NCI-H1105 treated with DMSO at 0.1 percent for 48 hours (cell line): ENCODE measurements around the gene WEE1.
"Not testable (repeated sequence)": the region's sequence is repeated elsewhere in the genome, so short reads cannot be mapped to it uniquely, and the experiment has no call there.

Source experiments
- DNase-seq: peaks from one replicate; lab custom pipeline; 2025; lab: John Stamatoyannopoulos, UW

WEE1 gene

DNA sequence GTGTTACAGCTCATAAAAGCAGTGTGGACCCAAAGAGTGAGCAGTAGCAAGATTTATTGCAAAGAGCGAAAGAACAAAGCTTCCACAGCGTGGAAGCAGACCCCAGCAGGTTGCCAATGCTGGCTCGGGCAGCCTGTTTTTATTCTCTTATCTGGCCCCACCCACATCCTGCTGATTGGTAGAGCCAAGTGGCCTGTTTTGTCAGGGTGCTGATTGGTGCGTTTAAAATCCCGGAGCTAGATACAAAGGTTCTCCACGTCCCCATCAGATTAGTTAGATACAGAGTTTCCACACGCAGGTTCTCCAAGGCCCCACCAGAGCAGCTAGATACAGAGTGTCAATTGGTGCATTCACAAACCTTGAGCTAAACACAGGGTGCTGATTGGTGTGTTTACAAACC is 48.9 kb downstream of the WEE1 start:
- DNase-seq: not testable (repeated sequence)

DNA sequence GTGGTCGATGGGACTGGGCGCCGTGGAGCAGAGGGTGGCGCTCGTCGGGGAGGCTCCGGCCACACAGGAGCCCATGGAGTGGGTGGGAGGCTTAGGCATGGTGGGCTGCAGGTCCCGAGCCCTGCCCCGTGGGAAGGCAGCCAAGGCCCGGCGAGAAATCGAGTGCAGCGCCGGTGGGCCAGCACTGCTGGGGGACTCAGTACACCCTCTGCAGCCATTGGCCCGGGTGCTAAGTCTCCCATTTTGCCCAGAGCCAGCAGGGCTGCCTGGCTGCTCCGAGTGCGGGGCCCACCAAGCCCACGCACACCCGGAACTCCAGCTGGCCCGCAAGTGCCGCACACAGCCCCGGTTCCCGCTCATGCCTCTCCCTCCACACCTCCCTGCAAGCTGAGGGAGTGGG is 49.6 kb downstream of the WEE1 start:
- not testable (repeated sequence) for DNase-seq

DNA sequence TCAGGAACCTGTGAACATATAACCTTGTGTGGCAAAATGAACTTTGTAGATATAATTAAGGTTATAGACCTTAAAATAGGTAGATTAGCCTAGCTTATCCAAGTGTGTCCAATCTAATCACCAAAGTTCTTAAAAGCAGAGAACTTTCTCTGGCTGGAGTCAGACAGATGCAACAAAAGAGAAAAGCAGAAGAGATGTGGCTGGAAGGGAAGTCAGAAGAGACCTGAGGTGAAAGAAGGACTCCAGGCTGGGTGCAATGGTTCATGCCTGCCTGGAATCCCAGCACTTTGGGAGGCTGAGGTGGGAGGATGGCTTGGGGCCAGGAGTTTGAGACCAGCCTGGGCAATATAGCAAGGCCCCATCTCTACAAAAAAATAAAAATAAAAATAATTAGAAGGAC is 51.0 kb downstream of the WEE1 start:
- DNase-seq: no peak

DNA sequence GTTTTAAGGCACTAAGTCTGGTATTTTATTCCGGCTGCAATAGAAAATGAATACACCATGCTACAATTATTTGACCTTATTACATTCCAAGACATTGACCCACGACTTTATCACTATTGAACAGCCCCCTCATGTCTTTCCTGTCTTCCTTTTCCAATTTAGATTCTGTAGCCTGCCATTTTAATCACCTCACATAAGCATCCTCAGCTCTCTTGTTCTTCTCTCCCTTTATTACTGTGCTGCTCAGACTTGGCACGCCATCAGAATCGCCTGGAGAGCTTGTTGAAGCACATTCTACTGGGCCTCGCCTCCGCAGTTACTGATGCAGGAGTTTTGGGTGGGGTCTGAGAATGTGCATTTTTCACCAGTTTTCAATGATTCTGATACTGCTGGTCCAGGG is 51.7 kb downstream of the WEE1 start:
- DNase-seq: no peak

DNA sequence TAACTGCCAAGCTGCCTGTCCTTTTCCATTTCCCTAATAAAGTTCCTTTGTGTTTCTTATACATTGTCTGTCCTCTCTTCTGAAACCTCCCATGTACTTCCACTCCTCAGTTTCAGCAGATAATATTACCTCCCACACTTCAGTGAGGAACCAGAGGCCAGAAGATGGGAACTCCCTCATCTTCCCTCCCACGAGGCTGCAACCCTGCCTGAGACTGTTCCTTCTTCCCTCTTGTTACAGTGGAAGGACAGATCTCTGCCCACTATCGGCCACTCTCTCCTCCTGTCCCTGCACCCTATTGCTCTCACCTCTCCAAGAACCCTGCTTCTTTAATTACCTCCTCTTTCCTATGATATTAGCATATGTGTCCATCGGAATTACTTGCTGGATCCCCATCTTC is 52.3 kb downstream of the WEE1 start:
- no peak for DNase-seq

DNA sequence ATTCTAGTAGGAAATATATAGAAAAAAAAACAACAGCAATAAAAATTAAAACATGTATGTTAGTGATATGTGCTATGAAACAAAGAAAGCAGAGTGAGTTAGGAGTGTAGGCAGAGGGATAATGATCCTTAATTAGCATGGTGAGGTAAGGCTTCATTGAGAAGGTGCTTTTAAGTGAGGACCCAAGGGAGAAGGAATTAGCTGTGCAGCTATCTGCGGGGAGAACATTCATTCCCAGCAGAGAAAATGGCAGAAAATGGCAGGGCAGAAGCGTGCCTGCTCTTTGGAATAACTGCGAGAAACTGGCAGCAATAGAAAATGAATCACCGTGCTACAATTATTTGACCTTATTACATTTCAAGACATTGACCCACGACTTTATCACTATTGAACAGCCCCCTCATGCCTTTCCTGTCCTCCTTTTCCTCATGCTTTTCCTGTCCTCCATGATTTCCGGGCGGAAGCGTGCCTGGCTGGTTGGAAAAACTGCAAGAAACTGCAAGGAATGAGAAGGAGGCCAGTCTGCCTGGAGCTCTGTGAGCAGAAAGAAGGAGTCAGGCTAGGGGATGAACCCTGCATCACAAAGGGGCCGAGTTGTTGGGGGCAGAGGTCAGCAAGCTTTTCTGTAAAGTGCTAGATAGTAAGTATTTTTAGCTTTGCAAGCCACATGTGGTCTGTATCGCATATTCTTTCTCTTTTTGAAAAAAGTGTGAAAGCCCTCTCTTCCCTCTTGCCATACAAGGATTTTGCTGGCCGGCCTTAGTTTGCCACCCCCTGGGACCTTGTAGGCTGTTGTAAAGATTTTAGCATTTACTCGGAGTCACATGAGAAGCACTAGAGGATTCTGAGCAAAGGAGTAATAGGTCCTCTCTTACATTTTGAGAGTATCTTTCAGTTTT is 53.3 kb downstream of the WEE1 start:
- no peak for DNase-seq

DNA sequence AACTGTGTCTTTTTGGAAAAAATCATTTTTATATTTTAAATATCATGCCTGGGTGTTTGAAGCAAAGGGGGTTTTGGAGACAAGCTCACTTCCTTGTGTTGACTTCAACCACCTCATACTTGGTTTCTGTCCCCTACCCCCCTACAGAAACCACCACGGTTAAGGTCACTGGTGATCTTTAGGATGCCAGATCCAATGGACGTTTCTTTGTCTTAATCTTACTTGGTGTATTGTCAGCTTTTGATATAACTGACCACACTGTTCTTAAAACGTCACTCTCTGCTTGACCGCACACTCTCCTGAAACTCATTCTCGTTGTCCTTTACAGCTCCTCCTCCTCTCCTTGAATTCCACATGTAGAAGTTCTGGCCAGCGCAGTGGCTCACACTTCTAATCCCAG is 55.6 kb downstream of the WEE1 start:
- DNase-seq: no peak

DNA sequence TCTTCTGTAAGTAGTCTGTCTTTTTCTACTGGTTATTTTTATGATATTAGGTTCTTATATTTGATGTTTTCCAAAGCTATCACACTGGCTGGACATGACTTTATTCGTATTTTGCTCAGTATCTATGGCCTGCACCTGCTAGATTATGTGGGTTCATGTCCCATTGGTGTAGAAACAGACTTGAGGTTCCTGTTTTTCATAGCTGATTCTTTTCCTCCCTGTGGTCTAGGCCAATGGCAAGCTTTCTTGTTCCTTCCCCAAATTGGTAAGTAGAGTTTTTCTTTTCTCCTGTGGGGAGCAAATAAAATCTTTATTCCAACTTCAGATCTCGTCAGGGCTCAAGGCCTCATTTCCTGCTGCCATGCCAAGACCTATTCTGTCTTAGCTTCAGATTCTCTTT is 60.2 kb downstream of the WEE1 start:
- no peak for DNase-seq

DNA sequence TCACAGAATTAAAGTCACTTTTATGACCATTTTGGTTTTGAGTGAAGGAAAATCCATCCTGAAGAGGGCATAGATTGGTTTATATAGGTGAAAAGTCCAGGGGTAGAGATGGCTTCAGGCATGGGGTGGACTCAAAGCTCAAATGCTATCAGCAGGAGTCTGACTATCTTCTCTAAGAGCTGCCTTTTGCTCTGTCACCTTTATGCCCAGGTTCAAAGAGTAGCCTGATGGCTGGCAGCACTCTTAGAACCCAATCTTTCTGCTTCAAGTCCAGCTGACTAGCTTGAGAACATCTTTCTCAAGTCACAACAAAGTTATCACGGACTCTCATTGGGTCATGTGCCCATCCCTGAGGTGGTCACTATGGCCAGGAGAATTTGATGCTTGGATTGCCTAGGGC is 63.2 kb downstream of the WEE1 start:
- DNase-seq: no peak

DNA sequence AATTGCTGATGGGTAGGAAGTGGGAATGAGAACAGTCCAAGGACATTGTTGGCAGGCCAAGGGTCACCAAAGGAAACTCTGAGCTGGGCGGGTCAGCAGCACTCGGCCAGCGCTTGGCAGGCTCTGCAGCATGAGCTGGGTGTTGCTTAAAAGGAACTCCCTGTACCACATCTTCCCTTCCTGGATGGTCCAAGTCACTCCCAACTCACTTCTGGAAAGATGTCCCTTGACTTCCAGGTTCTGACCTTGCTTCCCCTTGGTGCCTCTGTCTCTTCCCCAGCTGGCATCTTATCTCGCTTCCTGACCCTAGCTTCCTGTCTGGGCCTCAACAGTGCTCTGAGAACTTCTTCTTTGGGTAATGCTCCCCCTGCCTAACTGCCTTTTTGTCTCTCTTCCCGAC is 65.6 kb downstream of the WEE1 start:
- no peak for DNase-seq
